Measurements from ENCODE around the gene ICA1.

The ICA1 gene

GRCh38 chr7:8211725-8212096 lies 50.3 kb downstream of the ICA1 start:
- H3K36me3 ChIP-seq (ENCODE audit: control insufficient read depth in 2 of 2, insufficient read depth in 1 of 2, low read length in 2 of 2): no peaks in the 10 kb centered on the region
- H3K4me3 ChIP-seq (ENCODE audit: low read depth, low read length): no peak overlapping the region
- H3K27ac ChIP-seq (ENCODE audit: extremely low read depth, low read depth, low read length): no peak overlapping the region
- H3K9me3 ChIP-seq (ENCODE audit: control insufficient read depth, insufficient read depth, low read depth, low read length): no peaks in the 10 kb centered on the region
- H3K4me1 ChIP-seq (ENCODE audit: control insufficient read depth, insufficient read depth, low read length): no peaks in the 10 kb centered on the region
- ChIA-PET POLR2A (no interaction called here), CTCF (interaction anchor here (0.7 to 1.1 kb wide), 2 partner anchors 21 to 102 kb away, joined by 3 to 5 read pairs; no protein-coding TSS in a partner anchor)
- TF ChIP-seq ZNF311 (tag by site-specific recombination; IDR thresholded peaks at IDR 0.05; ENCODE audit: borderline replicate concordance) (no peak), YY1 (tag by site-specific recombination; IDR thresholded peaks at IDR 0.05) (no peak), ZNF302 (tag by site-specific recombination; IDR thresholded peaks at IDR 0.05; ENCODE audit: low read depth) (no peak), ZNF148 (tag by site-specific recombination; IDR thresholded peaks at IDR 0.05; ENCODE audit: borderline replicate concordance) (no peak), BCL11B (tag by site-specific recombination; IDR thresholded peaks at IDR 0.05; ENCODE audit: low read depth) (no peak), ZNF214 (tag by site-specific recombination; IDR thresholded peaks at IDR 0.05; ENCODE audit: borderline replicate concordance) (no peak), KLF17 (tag by site-specific recombination; IDR thresholded peaks at IDR 0.05) (no peak), ZSCAN18 (tag by site-specific recombination; IDR thresholded peaks at IDR 0.05) (no peak), ZNF292 (tag by site-specific recombination; IDR thresholded peaks at IDR 0.05; ENCODE audit: borderline replicate concordance, low read depth) (no peak), ZNF776 (tag by site-specific recombination; IDR thresholded peaks at IDR 0.05; ENCODE audit: borderline replicate concordance) (no peak), ZNF555 (tag by site-specific recombination; conservative IDR thresholded peaks at IDR 0.05) (no peak), SCRT1 (tag by site-specific recombination; IDR thresholded peaks at IDR 0.05; ENCODE audit: borderline replicate concordance) (no peak), ZNF521 (tag by site-specific recombination; IDR thresholded peaks at IDR 0.05) (no peak), ZNF426 (tag by site-specific recombination; IDR thresholded peaks at IDR 0.05) (no peak), ZXDB (tag by site-specific recombination; IDR thresholded peaks at IDR 0.05) (no peak), GLI4 (tag by site-specific recombination; IDR thresholded peaks at IDR 0.05) (no peak)

GRCh38 chr7:8210845-8211724 lies 50.9 kb downstream of the ICA1 start:
- Histone ChIP-seq H3K4me1 (ENCODE audit: control insufficient read depth, insufficient read depth, low read length) (no peaks in the 10 kb centered on the region), H3K4me3 (ENCODE audit: low read depth, low read length) (no peak overlapping the region), H3K9me3 (ENCODE audit: control insufficient read depth, insufficient read depth, low read depth, low read length) (no peaks in the 10 kb centered on the region), H3K36me3 (ENCODE audit: control insufficient read depth in 2 of 2, insufficient read depth in 1 of 2, low read length in 2 of 2) (no peaks in the 10 kb centered on the region), H3K27ac (ENCODE audit: extremely low read depth, low read depth, low read length) (no peak overlapping the region)
- POLR2A ChIA-PET: no interaction called here
- CTCF ChIA-PET: interaction anchor here (0.7 to 1.1 kb wide), 2 partner anchors 20 to 101 kb away, joined by 3 to 5 read pairs; no protein-coding TSS in a partner anchor
- TF ChIP-seq ZNF488 (tag by site-specific recombination; IDR thresholded peaks at IDR 0.05) (no peak), ZNF169 (tag by site-specific recombination; IDR thresholded peaks at IDR 0.05) (no peak), ZNF449 (tag by site-specific recombination; IDR thresholded peaks at IDR 0.05) (no peak), ZNF777 (tag by site-specific recombination; IDR thresholded peaks at IDR 0.05; ENCODE audit: borderline replicate concordance) (no peak), ZNF670 (tag by site-specific recombination; IDR thresholded peaks at IDR 0.05; ENCODE audit: low read depth) (no peak), ZNF76 (tag by site-specific recombination; IDR thresholded peaks at IDR 0.05; ENCODE audit: borderline replicate concordance, low read depth) (no peak), MEIS1 (CRISPR knock-in tag; IDR thresholded peaks at IDR 0.05; ENCODE audit: borderline replicate concordance) (no peak), ZNF302 (tag by site-specific recombination; IDR thresholded peaks at IDR 0.05; ENCODE audit: low read depth) (no peak), ZNF704 (tag by site-specific recombination; IDR thresholded peaks at IDR 0.05) (no peak)

All from HEK293 (cell line).